Urinary bladder (tissue), 4 donors: ENCODE data around the gene GPS1. TPM values are rescaled to one million over a fixed set of nuclear protein-coding genes. Genes with fewer than 3 reads are reported as not detected.

Experiments
- DNase-seq: peaks from one replicate; pipeline ENCODE4 v3.0.0-alpha.2; 2015; ENCODE audit errors: extremely low spot score
- H3K27ac ChIP-seq: one replicate; pipeline ENCODE4 v1.5.1; 2013; ENCODE audit warnings: low read depth, mild to moderate bottlenecking, moderate library complexity
- H3K36me3 ChIP-seq: one replicate; pipeline ENCODE4 v1.6.1; 2013; ENCODE audit warnings: mild to moderate bottlenecking, moderate library complexity; ENCODE audit not compliant: insufficient read depth
- H3K4me1 ChIP-seq: one replicate; pipeline ENCODE4 v1.6.1; 2013; ENCODE audit warnings: mild to moderate bottlenecking, moderate library complexity; ENCODE audit not compliant: insufficient read depth
- H3K4me3 ChIP-seq: one replicate; pipeline ENCODE4 v1.5.1; 2013; ENCODE audit warnings: low read depth, low read length
- WGBS: extraction: QIAGEN DNeasy Blood & Tissue Kit; methylation state at CpG from one replicate; pipeline ENCODE4 v1.1.7; 2013; 5-methylcytosine and 5-hydroxymethylcytosine counted together
- polyA plus RNA-seq: library from polyadenylated mRNA; stranded (reverse); fragments of 200-250 nt; gene quantifications from one replicate; pipeline ENCODE4 v1.2.3, GENCODE V29; 2013
- total RNA-seq: library from RNA; depleted of rRNA; stranded (reverse); fragments of >200 nt; gene quantifications from one replicate; pipeline ENCODE4 v1.2.3, GENCODE V29; 2014
- donor health status: healthy with polysubstance abuse.
- donor health status: healthy.

The GPS1 gene
- total and polyA plus RNA-seq, 2 donors, result 37.3 to 95.4 TPM

- Histone ChIP-seq H3K36me3 (peaks cover 16% of the 10 kb centered on the region), H3K4me1 (no peaks in the 10 kb centered on the region), H3K27ac (no peak overlapping the region), H3K4me3 (no peak overlapping the region)
- WGBS, result 95% methylated on average over 29 of the region's 29 CpGs
- no peak for DNase-seq
These were observed 39.0 kb downstream of the GPS1 start for GRCh38 chr17:82090549-82091263.

GRCh38 chr17:82091264-82092066 lies 39.8 kb downstream of the GPS1 start:
- peaks cover 9% of the 10 kb centered on the region for H3K36me3 ChIP-seq
- WGBS, result 94% methylated on average over 37 of the region's 37 CpGs
- no peak overlapping the region for H3K4me3 ChIP-seq
- no peak overlapping the region for H3K27ac ChIP-seq
- H3K4me1 ChIP-seq, result no peaks in the 10 kb centered on the region
- DNase-seq, result no peak

GRCh38 chr17:82092094-82092586 lies 40.4 kb downstream of the GPS1 start:
- no peak for DNase-seq
- Histone ChIP-seq H3K36me3 (peaks cover 9% of the 10 kb centered on the region), H3K4me1 (no peaks in the 10 kb centered on the region), H3K4me3 (no peak overlapping the region), H3K27ac (no peak overlapping the region)
- WGBS, result 91% methylated on average over 23 of the region's 23 CpGs

- H3K27ac ChIP-seq, result no peak overlapping the region
- H3K4me3 ChIP-seq, result no peak overlapping the region
- WGBS, result 94% methylated on average over 20 of the region's 20 CpGs
- peaks cover 6% of the 10 kb centered on the region for H3K36me3 ChIP-seq
- no peak for DNase-seq
- no peaks in the 10 kb centered on the region for H3K4me1 ChIP-seq
These were observed 40.9 kb downstream of the GPS1 start for GRCh38 chr17:82092628-82092994.

- 94% methylated on average over 40 of the region's 40 CpGs for WGBS
- Histone ChIP-seq H3K4me3 (no peak overlapping the region), H3K4me1 (no peaks in the 10 kb centered on the region), H3K27ac (no peak overlapping the region), H3K36me3 (peaks cover 6% of the 10 kb centered on the region)
- no peak for DNase-seq
These were observed 41.5 kb downstream of the GPS1 start for GRCh38 chr17:82092995-82093751.

GRCh38 chr17:82094931-82095776 lies 43.5 kb downstream of the GPS1 start:
- Histone ChIP-seq H3K36me3 (peaks cover 6% of the 10 kb centered on the region), H3K4me3 (no peak overlapping the region), H3K27ac (no peak overlapping the region), H3K4me1 (no peaks in the 10 kb centered on the region)
- DNase-seq, result no peak
- 89% methylated on average over 37 of the region's 37 CpGs for WGBS

- WGBS, result 86% methylated on average over 35 of the region's 35 CpGs
- Histone ChIP-seq H3K27ac (no peak overlapping the region), H3K4me1 (no peaks in the 10 kb centered on the region), H3K36me3 (peaks cover 1% of the 10 kb centered on the region), H3K4me3 (no peak overlapping the region)
- no peak for DNase-seq
These were observed 44.3 kb downstream of the GPS1 start for GRCh38 chr17:82095777-82096708.

GRCh38 chr17:82096709-82097183 lies 45.0 kb downstream of the GPS1 start:
- H3K36me3 ChIP-seq, result no peaks in the 10 kb centered on the region
- DNase-seq, result no peak
- no peaks in the 10 kb centered on the region for H3K4me1 ChIP-seq
- H3K4me3 ChIP-seq, result peak overlapping the region; percentile 68
- H3K27ac ChIP-seq, result no peak overlapping the region
- 51% methylated on average over 8 of the region's 8 CpGs for WGBS

- Histone ChIP-seq H3K4me3 (peak overlapping the region; percentile 68), H3K27ac (peak overlapping the region; percentile 87), H3K4me1 (no peaks in the 10 kb centered on the region), H3K36me3 (no peaks in the 10 kb centered on the region)
- WGBS, result under 1% methylated on average over 77 of the region's 77 CpGs
- no peak for DNase-seq
These were observed 45.7 kb downstream of the GPS1 start for GRCh38 chr17:82097184-82097918.

- Histone ChIP-seq H3K4me1 (no peaks in the 10 kb centered on the region), H3K4me3 (peak overlapping the region; percentile 68), H3K27ac (peak overlapping the region; percentile 87), H3K36me3 (no peaks in the 10 kb centered on the region)
- DNase-seq, result no peak
- under 1% methylated on average over 36 of the region's 36 CpGs for WGBS
These were observed 46.1 kb downstream of the GPS1 start for GRCh38 chr17:82097919-82098168.

- no peaks in the 10 kb centered on the region for H3K4me1 ChIP-seq
- H3K27ac ChIP-seq, result peak within 1 kb of the TSS; percentile 96
- H3K4me3 ChIP-seq, result peak within 1 kb of the TSS; percentile 68
- DNase-seq, result peak; percentile 77
- WGBS, result under 1% methylated on average over 124 of the region's 124 CpGs
- H3K36me3 ChIP-seq, result no peaks in the 10 kb centered on the region
These were observed 46.7 kb downstream of the GPS1 start, which contains the start of gene FASN for GRCh38 chr17:82098169-82098938. TSS of gene FASN (minus strand) at chr17:82098236. CDS start at chr17:82096445, 1,791 bp downstream.
